ENCODE data around the gene NDUFS2.

- no peak for TF ChIP-seq YY1 (IDR thresholded peaks at IDR 0.05; ENCODE audit: insufficient read depth, insufficient read length)
- no peak for TF ChIP-seq SUZ12 (IDR thresholded peaks at IDR 0.05; ENCODE audit: extremely low read depth, insufficient read depth, insufficient read length)
Observed at GRCh38 chr1:161180639-161181038, 21.5 kb upstream of the NDUFS2 start.
